NCI-H526 treated with DMSO at 0.1 percent for 48 hours (cell line): ENCODE measurements around the gene FLNC.

Experiments
- DNase-seq: peaks from one replicate; lab custom pipeline; 2025; lab: John Stamatoyannopoulos, UW

Gene FLNC

GRCh38 chr7:128865303-128865702, 35.1 kb downstream of the FLNC start:
- DNase-seq: no peak

- no peak for DNase-seq
Measured at GRCh38 chr7:128865996-128866877, 36.0 kb downstream of the FLNC start.

GRCh38 chr7:128867241-128867640, 37.0 kb downstream of the FLNC start:
- DNase-seq: peak; percentile 88

GRCh38 chr7:128867842-128868623, 37.8 kb downstream of the FLNC start:
- DNase-seq: peak; percentile 55

GRCh38 chr7:128868624-128869137, 38.5 kb downstream of the FLNC start:
- no peak for DNase-seq

GRCh38 chr7:128869138-128869943, 39.1 kb downstream of the FLNC start:
- peak; percentile 73 for DNase-seq

- DNase-seq: peak; percentile 14
Measured at GRCh38 chr7:128869944-128870285, 39.7 kb downstream of the FLNC start.

- DNase-seq: no peak
Measured at GRCh38 chr7:128871050-128871449, 40.8 kb downstream of the FLNC start.

GRCh38 chr7:128872394-128872824, 42.2 kb downstream of the FLNC start:
- no peak for DNase-seq

- no peak for DNase-seq
Measured at GRCh38 chr7:128873234-128873633, 43.0 kb downstream of the FLNC start.

- DNase-seq: no peak
Measured at GRCh38 chr7:128874140-128875031, 44.2 kb downstream of the FLNC start.

GRCh38 chr7:128875523-128875948, 45.3 kb downstream of the FLNC start:
- DNase-seq: no peak

GRCh38 chr7:128876127-128876526, 45.9 kb downstream of the FLNC start:
- DNase-seq: no peak

GRCh38 chr7:128876586-128876977, 46.4 kb downstream of the FLNC start:
- DNase-seq: no peak

- DNase-seq: no peak
Measured at GRCh38 chr7:128876978-128877755, 47.0 kb downstream of the FLNC start.

GRCh38 chr7:128877756-128878120, 47.5 kb downstream of the FLNC start:
- DNase-seq: no peak

- no peak for DNase-seq
Measured at GRCh38 chr7:128878226-128879105, 48.3 kb downstream of the FLNC start.

- no peak for DNase-seq
Measured at GRCh38 chr7:128879461-128879938, 49.3 kb downstream of the FLNC start.
